Breast epithelium (tissue), 3 donors: ENCODE results near the gene CLCN7.
A peak's percentile ranks its signal among the peaks of the same experiment; 100 is the strongest.

Experiments used
- CTCF ChIP-seq, 3 donors: fragments of 450-650 bp; IDR thresholded peaks; one replicate each; pipeline ENCODE4 v1.5.1; 2016 to 2017; ENCODE audit warnings: antibody characterized with exemption in 3 of 3, mild to moderate bottlenecking in 3 of 3, moderate library complexity in 3 of 3
- POLR2A ChIP-seq: fragments of 450-650 bp; IDR thresholded peaks from one replicate; pipeline ENCODE4 v1.6.1; 2016; ENCODE audit warnings: antibody characterized with exemption, mild to moderate bottlenecking, moderate library complexity
- POLR2AphosphoS5 ChIP-seq, 3 donors: sonication (generic); formaldehyde crosslinking; IDR thresholded peaks; one replicate each; pipeline ENCODE4 v1.6.1; 2017; ENCODE audit warnings: antibody characterized with exemption in 3 of 3

- TF ChIP-seq CTCF (IDR thresholded peaks at IDR 0.05) (no peak), POLR2AphosphoS5 (IDR thresholded peaks at IDR 0.05) (peak in 2 of 3 donors; percentile 33 to 47), POLR2A (no peak)
Measured at GRCh38 chr16:1408171-1408837, 66.5 kb downstream of the CLCN7 start.
